DMS53 treated with DMSO at 0.1 percent for 48 hours (cell line): ENCODE results near the gene RALGAPA2.

Experiments used
- DNase-seq: peaks from one replicate; lab custom pipeline; 2025; ENCODE audit not compliant: unreplicated experiment; lab: John Stamatoyannopoulos, UW

RALGAPA2 gene

GRCh38 chr20:20410678-20411077, 301.8 kb downstream of the RALGAPA2 start:
- DNase-seq: peak; percentile 86

GRCh38 chr20:20409331-20409730, 303.1 kb downstream of the RALGAPA2 start:
- DNase-seq: no peak

GRCh38 chr20:20407891-20408805, 304.3 kb downstream of the RALGAPA2 start:
- DNase-seq: peak; percentile 28

- DNase-seq: no peak
Measured at GRCh38 chr20:20406306-20406705, 306.1 kb downstream of the RALGAPA2 start.

GRCh38 chr20:20405623-20406022, 306.8 kb downstream of the RALGAPA2 start:
- no peak for DNase-seq

- DNase-seq: no peak
Measured at GRCh38 chr20:20404633-20405032, 307.8 kb downstream of the RALGAPA2 start.

GRCh38 chr20:20401991-20402390, 310.5 kb downstream of the RALGAPA2 start:
- DNase-seq: no peak

GRCh38 chr20:20399531-20400500, 312.6 kb downstream of the RALGAPA2 start:
- no peak for DNase-seq

- DNase-seq: no peak
Measured at GRCh38 chr20:20398123-20398522, 314.3 kb downstream of the RALGAPA2 start.

GRCh38 chr20:20396794-20397193, 315.6 kb downstream of the RALGAPA2 start:
- DNase-seq: no peak

- no peak for DNase-seq
Measured at GRCh38 chr20:20395903-20396568, 316.4 kb downstream of the RALGAPA2 start.

GRCh38 chr20:20395087-20395486, 317.4 kb downstream of the RALGAPA2 start:
- DNase-seq: no peak

- DNase-seq: no peak
Measured at GRCh38 chr20:20393207-20394120, 319.0 kb downstream of the RALGAPA2 start.

GRCh38 chr20:20391766-20392165, 320.7 kb downstream of the RALGAPA2 start:
- no peak for DNase-seq

GRCh38 chr20:20391115-20391514, 321.3 kb downstream of the RALGAPA2 start:
- no peak for DNase-seq

- DNase-seq: no peak
Measured at GRCh38 chr20:20390393-20390792, 322.1 kb downstream of the RALGAPA2 start.

- DNase-seq: no peak
Measured at GRCh38 chr20:20386192-20386591, 326.3 kb downstream of the RALGAPA2 start.

- peak; percentile 72 for DNase-seq
Measured at GRCh38 chr20:20375862-20376261, 336.6 kb downstream of the RALGAPA2 start.

GRCh38 chr20:20373091-20373571, 339.3 kb downstream of the RALGAPA2 start:
- DNase-seq: peak; percentile 69

- no peak for DNase-seq
Measured at GRCh38 chr20:20371681-20372080, 340.8 kb downstream of the RALGAPA2 start.
